H1 (cell line): ENCODE results near the gene ALG3. TPM values are rescaled to one million over a fixed set of nuclear protein-coding genes. Genes with fewer than 3 reads are reported as not detected.

Experiments used
- BRCA1 ChIP-seq: IDR thresholded peaks from 2 replicates; pipeline ENCODE4 v1.6.1; 2012; ENCODE audit warnings: low read depth, low read length, improper control_type of control experiment
- CBX8 ChIP-seq: fragments of 300-800, 300-1000 bp; sonication (generic); IDR thresholded peaks from 2 replicates; pipeline ENCODE4 v1.7.1; 2016; ENCODE audit warnings: low read depth, low read length, borderline replicate concordance
- CEBPB ChIP-seq: IDR thresholded peaks from 2 replicates; pipeline ENCODE4 v1.6.1; 2012; ENCODE audit warnings: low read depth, low read length
- EP300 ChIP-seq, 2 experiments: IDR thresholded peaks; 1 replicate in 1 of 2; 2 replicates in 1 of 2; pipeline ENCODE4 v1.6.1; 2011 to 2012; ENCODE audit warnings: low read depth in 2 of 2, low read length in 2 of 2, mild to moderate bottlenecking in 2 of 2, borderline replicate concordance in 1 of 2, inconsistent platforms in 1 of 2, moderate library complexity in 1 of 2
- FOSL1 ChIP-seq: IDR thresholded peaks from 2 replicates; pipeline ENCODE4 v1.6.1; 2011; ENCODE audit warnings: mild to moderate bottlenecking, low read depth, low read length, moderate library complexity; ENCODE audit not compliant: insufficient read depth
- GTF2F1 ChIP-seq: IDR thresholded peaks from 2 replicates; pipeline ENCODE4 v1.6.1; 2012; ENCODE audit warnings: low read depth, low read length, improper control_type of control experiment, borderline replicate concordance
- HDAC6 ChIP-seq: IDR thresholded peaks from one replicate; pipeline ENCODE4 v1.7.1; 2012; ENCODE audit warnings: low read depth, mild to moderate bottlenecking, inconsistent platforms, low read length, moderate library complexity
- JUND ChIP-seq: IDR thresholded peaks from 2 replicates; pipeline ENCODE4 v1.6.1; 2011; ENCODE audit warnings: mild to moderate bottlenecking, improper control_type of control experiment, low read length
- KDM1A ChIP-seq: fragments of 200-600, 300-600 bp; sonication (generic); IDR thresholded peaks from 2 replicates; pipeline ENCODE4 v1.7.1; 2016; ENCODE audit warnings: mild to moderate bottlenecking, low read length, borderline replicate concordance
- RFX5 ChIP-seq: IDR thresholded peaks from 2 replicates; pipeline ENCODE4 v1.6.1; 2011; ENCODE audit warnings: low read depth, low read length, improper control_type of control experiment, borderline replicate concordance
- SIRT6 ChIP-seq: IDR thresholded peaks from one replicate; pipeline ENCODE4 v1.7.1; 2012; ENCODE audit warnings: low read length, inconsistent platforms
- SRF ChIP-seq: IDR thresholded peaks from 2 replicates; pipeline ENCODE4 v1.6.1; 2011; ENCODE audit warnings: mild to moderate bottlenecking, low read depth, low read length, moderate library complexity
- TAF7 ChIP-seq: optimal IDR thresholded peaks from 2 replicates; pipeline ENCODE3; 2011; ENCODE audit warnings: low read depth, mild to moderate bottlenecking, inconsistent platforms, low read length, moderate library complexity, borderline replicate concordance
- polyA plus RNA-seq, 7 experiments: library from polyadenylated mRNA; depleted of rRNA in 3 of 7; stranded (reverse) in 5 of 7; unstranded in 2 of 7; fragments of >200 nt in 5 of 7; fragments of 200-250 nt in 2 of 7; gene quantifications; 1 replicate in 5 of 7; 2 replicates in 1 of 7; 4 replicates in 1 of 7; pipeline versions ENCODE4 v1.2.1 to v1.2.3, GENCODE V29; 2011 to 2013; ENCODE audit warnings: missing spikeins in 2 of 7, mixed read lengths in 2 of 7
- total RNA-seq: library from RNA; stranded (reverse); fragmentation: NEBNext Ultra II Directional; extraction: Animal tissue kit (Norgen Biotek cat#: 25700); gene quantifications from 2 replicates; pipeline ENCODE4 v1.2.1, GENCODE V29; 2021
- TF ChIP-seq, protein P1 (sequence below), 3 experiments: IDR thresholded peaks; 1 replicate in 2 of 3; 2 replicates in 1 of 3; pipeline versions ENCODE4 v1.5.1 to v1.6.1; 2011; ENCODE audit warnings: low read length in 3 of 3, mild to moderate bottlenecking in 3 of 3, inconsistent platforms in 2 of 3, low read depth in 1 of 3, moderate library complexity in 1 of 3; ENCODE audit not compliant: insufficient read depth in 1 of 3; ENCODE audit errors: control extremely low read depth in 1 of 3
- TF ChIP-seq, protein P2 (sequence below): IDR thresholded peaks from 2 replicates; pipeline ENCODE4 v1.6.1; 2012; ENCODE audit warnings: low read length, inconsistent platforms
- TF ChIP-seq, protein P3 (sequence below): IDR thresholded peaks from 2 replicates; pipeline ENCODE4 v1.6.1; 2011; ENCODE audit warnings: low read length, improper control_type of control experiment
- TF ChIP-seq, protein P4 (sequence below): IDR thresholded peaks from 2 replicates; pipeline ENCODE4 v1.6.1; 2012; ENCODE audit warnings: inconsistent platforms

The ALG3 gene
- total and polyA plus RNA-seq, 2 of the 8 experiments (the other 6 are each of a cell fraction or from before 2014, with no cell fraction given), result 54.6 to 148 TPM

DNA sequence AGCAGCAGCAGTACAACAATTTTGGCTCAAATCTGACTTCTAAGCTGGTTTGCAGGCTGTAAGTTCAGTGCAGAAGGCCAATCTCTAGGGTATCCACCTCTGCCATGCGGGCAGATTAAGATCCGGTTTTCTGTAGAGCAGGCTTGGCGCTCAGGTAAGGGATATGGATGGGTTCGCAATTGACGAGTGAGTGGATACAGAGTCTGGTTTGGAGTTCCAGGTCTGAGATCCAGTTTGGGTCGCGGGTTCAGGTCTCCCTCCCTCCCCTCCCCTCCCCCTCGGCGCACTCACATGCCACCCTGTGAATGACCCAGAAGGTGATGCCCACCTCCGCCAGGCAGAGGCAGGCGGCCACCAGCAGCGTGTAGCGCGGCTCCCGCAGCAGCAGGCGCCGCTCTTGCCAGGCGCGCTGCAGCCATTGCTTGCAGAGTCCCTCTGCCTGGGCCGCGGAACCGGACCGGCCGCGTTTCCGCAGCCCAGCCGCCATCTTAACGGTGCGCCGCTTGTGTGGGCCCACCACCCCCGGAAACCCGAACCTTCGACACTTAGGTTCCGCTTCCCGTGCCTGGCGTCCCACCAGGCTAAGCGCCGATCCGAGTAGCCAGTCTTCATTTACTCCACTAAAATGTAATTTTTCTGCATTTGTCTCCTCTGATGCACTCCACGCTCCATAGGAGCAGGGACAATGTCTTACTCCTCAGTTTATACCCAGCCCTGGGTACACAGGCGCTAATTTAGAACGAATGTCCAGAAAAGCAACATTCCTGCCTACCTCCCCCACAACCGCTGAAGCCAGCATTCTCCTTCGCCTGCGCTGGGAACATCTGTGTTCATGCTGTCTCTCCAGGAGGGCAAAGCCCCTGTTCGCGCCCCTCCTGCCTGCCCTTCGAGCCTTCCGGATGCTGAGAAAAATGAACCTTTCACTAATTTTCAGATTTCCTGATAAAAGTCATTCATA, at the start of gene ALG3 (continued):
- TF ChIP-seq, protein P1, sequence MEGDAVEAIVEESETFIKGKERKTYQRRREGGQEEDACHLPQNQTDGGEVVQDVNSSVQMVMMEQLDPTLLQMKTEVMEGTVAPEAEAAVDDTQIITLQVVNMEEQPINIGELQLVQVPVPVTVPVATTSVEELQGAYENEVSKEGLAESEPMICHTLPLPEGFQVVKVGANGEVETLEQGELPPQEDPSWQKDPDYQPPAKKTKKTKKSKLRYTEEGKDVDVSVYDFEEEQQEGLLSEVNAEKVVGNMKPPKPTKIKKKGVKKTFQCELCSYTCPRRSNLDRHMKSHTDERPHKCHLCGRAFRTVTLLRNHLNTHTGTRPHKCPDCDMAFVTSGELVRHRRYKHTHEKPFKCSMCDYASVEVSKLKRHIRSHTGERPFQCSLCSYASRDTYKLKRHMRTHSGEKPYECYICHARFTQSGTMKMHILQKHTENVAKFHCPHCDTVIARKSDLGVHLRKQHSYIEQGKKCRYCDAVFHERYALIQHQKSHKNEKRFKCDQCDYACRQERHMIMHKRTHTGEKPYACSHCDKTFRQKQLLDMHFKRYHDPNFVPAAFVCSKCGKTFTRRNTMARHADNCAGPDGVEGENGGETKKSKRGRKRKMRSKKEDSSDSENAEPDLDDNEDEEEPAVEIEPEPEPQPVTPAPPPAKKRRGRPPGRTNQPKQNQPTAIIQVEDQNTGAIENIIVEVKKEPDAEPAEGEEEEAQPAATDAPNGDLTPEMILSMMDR (IDR thresholded peaks at IDR 0.05; ENCODE audit: control extremely low read depth in 1 of 3, insufficient read depth in 1 of 3, low read depth in 1 of 3, low read length in 3 of 3), result peak in 1 of 3 experiments; percentile 16; a peak in 1 of 4 replicates
- no peak for TF ChIP-seq FOSL1
- TF ChIP-seq BRCA1, result no peak
- TF ChIP-seq, protein P2, sequence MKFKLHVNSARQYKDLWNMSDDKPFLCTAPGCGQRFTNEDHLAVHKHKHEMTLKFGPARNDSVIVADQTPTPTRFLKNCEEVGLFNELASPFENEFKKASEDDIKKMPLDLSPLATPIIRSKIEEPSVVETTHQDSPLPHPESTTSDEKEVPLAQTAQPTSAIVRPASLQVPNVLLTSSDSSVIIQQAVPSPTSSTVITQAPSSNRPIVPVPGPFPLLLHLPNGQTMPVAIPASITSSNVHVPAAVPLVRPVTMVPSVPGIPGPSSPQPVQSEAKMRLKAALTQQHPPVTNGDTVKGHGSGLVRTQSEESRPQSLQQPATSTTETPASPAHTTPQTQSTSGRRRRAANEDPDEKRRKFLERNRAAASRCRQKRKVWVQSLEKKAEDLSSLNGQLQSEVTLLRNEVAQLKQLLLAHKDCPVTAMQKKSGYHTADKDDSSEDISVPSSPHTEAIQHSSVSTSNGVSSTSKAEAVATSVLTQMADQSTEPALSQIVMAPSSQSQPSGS, result no peak
- TF ChIP-seq JUND, result no peak; the same call in 1 of the 2 replicates
- TF ChIP-seq, protein P3, sequence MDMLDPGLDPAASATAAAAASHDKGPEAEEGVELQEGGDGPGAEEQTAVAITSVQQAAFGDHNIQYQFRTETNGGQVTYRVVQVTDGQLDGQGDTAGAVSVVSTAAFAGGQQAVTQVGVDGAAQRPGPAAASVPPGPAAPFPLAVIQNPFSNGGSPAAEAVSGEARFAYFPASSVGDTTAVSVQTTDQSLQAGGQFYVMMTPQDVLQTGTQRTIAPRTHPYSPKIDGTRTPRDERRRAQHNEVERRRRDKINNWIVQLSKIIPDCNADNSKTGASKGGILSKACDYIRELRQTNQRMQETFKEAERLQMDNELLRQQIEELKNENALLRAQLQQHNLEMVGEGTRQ, result no peak
- no peak; the same call in 1 of the 2 replicates for TF ChIP-seq SRF
- TF ChIP-seq CBX8, result no peak
- TF ChIP-seq SIRT6, result no peak
- peak; percentile 44; the same call in 1 of the 2 replicates for TF ChIP-seq GTF2F1
- TF ChIP-seq CEBPB, result peak; percentile 47; the same call in 1 of the 2 replicates
- no peak for TF ChIP-seq KDM1A
- no peak for TF ChIP-seq RFX5
- TF ChIP-seq HDAC6, result no peak
- 0 out of 3 replicates have a peak, but pooled peaks of 1 of the 2 experiments have one; percentile 73 for TF ChIP-seq EP300 (IDR thresholded peaks at IDR 0.05; ENCODE audit: borderline replicate concordance in 1 of 2, low read depth in 2 of 2, low read length in 2 of 2)
- TF ChIP-seq TAF7, result peak; percentile 94
- TF ChIP-seq, protein P4, sequence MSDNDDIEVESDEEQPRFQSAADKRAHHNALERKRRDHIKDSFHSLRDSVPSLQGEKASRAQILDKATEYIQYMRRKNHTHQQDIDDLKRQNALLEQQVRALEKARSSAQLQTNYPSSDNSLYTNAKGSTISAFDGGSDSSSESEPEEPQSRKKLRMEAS, result peak; percentile 94
